ENCODE results near the gene WNT10A.
"Not testable (repeated sequence)": the region's sequence is repeated elsewhere in the genome, so short reads cannot be mapped to it uniquely, and the experiment has no call there.

WNT10A gene

GRCh38 chr2:218897394-218898108 lies 16.9 kb downstream of the WNT10A start:
- no peak for DNase-seq
- no peak for TF ChIP-seq POLR2A (IDR thresholded peaks at IDR 0.05; ENCODE audit: low read length)
- TF ChIP-seq GATA1 (IDR thresholded peaks at IDR 0.05; ENCODE audit: low read depth, low read length): no peak

- DNase-seq: peak; percentile 67 to 79
- TF ChIP-seq GATA1 (IDR thresholded peaks at IDR 0.05; ENCODE audit: low read depth, low read length) (no peak), POLR2A (IDR thresholded peaks at IDR 0.05; ENCODE audit: low read length) (no peak)
These were observed 17.6 kb downstream of the WNT10A start for GRCh38 chr2:218898109-218898878.

DNA sequence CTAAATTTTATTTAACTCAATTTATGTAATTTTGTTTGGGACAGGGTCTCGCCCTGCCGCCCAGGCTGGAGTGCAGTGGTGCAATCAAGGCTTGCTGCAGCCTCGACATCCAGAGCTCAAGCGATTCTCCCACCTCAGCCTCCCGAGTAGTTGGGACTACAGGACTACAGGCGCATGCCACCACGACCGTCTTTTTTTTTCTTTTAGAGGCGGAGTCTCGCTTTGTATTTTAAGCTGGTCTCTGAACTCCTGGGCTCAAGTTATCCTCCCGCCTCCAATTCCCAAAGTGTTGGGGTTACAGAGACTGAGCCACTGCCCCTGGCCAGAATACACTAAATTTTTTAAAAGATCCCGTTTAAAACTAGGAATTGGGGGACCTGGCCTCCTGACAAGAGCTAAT lies 18.5 kb downstream of the WNT10A start:
- TF ChIP-seq GATA1 (IDR thresholded peaks at IDR 0.05; ENCODE audit: low read depth, low read length): no peak
- TF ChIP-seq POLR2A (IDR thresholded peaks at IDR 0.05; ENCODE audit: low read length): no peak
- no peak for DNase-seq

- no peak for DNase-seq
- TF ChIP-seq GATA1 (IDR thresholded peaks at IDR 0.05; ENCODE audit: low read depth, low read length): no peak
- no peak for TF ChIP-seq POLR2A (IDR thresholded peaks at IDR 0.05; ENCODE audit: low read length)
These were observed 21.8 kb downstream of the WNT10A start for GRCh38 chr2:218902427-218902826.

DNA sequence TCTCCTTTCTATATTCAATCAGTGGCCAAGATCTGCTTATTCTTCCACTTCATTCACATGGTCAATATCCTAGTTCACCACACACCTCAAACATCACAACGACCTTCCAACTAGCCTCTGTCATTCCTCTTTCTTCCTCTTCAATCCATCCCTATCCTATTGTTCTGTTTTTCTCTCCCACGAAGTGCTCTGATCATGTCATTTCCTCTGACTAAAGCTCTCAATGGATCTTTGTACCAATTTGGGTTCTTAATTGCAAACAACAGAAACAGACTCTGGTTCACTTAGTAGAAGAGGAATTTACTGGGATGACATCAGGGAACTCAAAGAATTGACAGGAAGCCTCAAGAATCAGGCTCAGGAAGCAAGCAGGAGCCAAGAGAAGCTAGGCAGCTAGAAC lies 23.5 kb downstream of the WNT10A start:
- DNase-seq: no peak
- TF ChIP-seq GATA1 (IDR thresholded peaks at IDR 0.05; ENCODE audit: low read depth, low read length) (no peak), POLR2A (IDR thresholded peaks at IDR 0.05; ENCODE audit: low read length) (no peak)

GRCh38 chr2:218908721-218909619 lies 28.3 kb downstream of the WNT10A start:
- peak; percentile 71 to 80 for DNase-seq
- peak; percentile 56 for TF ChIP-seq POLR2A (IDR thresholded peaks at IDR 0.05; ENCODE audit: low read length)
- no peak for TF ChIP-seq GATA1 (IDR thresholded peaks at IDR 0.05; ENCODE audit: low read depth, low read length)

GRCh38 chr2:218910741-218911140 lies 30.1 kb downstream of the WNT10A start:
- TF ChIP-seq GATA1 (IDR thresholded peaks at IDR 0.05; ENCODE audit: low read depth, low read length) (no peak), POLR2A (IDR thresholded peaks at IDR 0.05; ENCODE audit: low read length) (no peak)

DNA sequence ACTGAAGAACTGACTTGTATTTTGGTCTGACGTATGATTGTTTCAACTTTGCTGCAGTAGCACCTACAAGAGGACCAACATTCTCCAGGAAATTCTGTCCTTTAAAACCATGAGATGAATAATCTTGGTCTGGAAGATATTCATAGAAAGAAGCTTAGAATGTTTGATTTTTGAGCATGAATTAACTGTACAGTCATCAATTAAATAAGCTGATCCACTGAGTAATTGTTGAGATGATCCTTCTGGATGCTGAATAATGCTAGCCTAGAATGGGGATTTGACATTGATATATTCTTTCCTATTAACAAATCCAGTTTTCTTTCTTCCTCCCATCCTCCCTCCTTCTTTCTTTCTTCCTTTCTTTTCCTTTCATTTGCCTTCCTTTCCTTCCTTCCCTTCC lies 39.9 kb downstream of the WNT10A start:
- TF ChIP-seq GATA1 (IDR thresholded peaks at IDR 0.05; ENCODE audit: low read depth, low read length): no peak
- no peak for TF ChIP-seq POLR2A (IDR thresholded peaks at IDR 0.05; ENCODE audit: low read length)

More at GRCh38 chr2:218910741-218911140, 30.1 kb downstream of the WNT10A start:
- no peak for DNase-seq

GRCh38 chr2:218924757-218925156 lies 44.1 kb downstream of the WNT10A start:
- no peak for TF ChIP-seq POLR2A (IDR thresholded peaks at IDR 0.05; ENCODE audit: low read length)
- TF ChIP-seq GATA1 (IDR thresholded peaks at IDR 0.05; ENCODE audit: low read depth, low read length): no peak
- no peak for DNase-seq

More for the DNA sequence above, 39.9 kb downstream of the WNT10A start:
- no peak for DNase-seq

- DNase-seq: no peak
- TF ChIP-seq POLR2A (IDR thresholded peaks at IDR 0.05; ENCODE audit: low read length): no peak
- TF ChIP-seq GATA1 (IDR thresholded peaks at IDR 0.05; ENCODE audit: low read depth, low read length): no peak
These were observed 44.8 kb downstream of the WNT10A start for GRCh38 chr2:218925434-218925833.

GRCh38 chr2:218927422-218927821 lies 46.8 kb downstream of the WNT10A start:
- no peak for TF ChIP-seq GATA1 (IDR thresholded peaks at IDR 0.05; ENCODE audit: low read depth, low read length)
- no peak for TF ChIP-seq POLR2A (IDR thresholded peaks at IDR 0.05; ENCODE audit: low read length)
- DNase-seq: no peak

DNA sequence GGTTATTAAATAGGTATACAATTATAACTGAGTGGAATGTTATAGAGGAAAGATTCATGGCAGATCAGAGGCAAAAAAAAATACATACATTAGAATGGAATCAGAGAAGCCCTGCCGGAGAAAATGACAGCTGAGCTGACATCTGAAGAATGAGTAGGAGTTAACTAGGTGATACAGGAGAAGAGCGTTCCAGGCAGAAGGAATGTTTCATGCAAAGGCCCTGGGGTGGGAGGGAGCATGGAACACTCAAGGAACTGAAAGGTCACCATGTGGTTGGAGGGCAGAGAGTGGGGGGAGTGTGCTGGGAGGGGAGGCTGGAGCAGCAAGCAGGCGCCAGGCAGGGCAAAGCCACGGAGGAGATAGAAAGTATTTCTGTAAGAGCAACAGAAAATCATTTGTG lies 47.2 kb downstream of the WNT10A start:
- no peak for TF ChIP-seq GATA1 (IDR thresholded peaks at IDR 0.05; ENCODE audit: low read depth, low read length)
- no peak for TF ChIP-seq POLR2A (IDR thresholded peaks at IDR 0.05; ENCODE audit: low read length)
- DNase-seq: no peak

- not testable (repeated sequence) for DNase-seq
These were observed 49.8 kb downstream of the WNT10A start for GRCh38 chr2:218930488-218930887.

GRCh38 chr2:218931751-218932150 lies 51.1 kb downstream of the WNT10A start:
- not testable (repeated sequence) for DNase-seq
